DND-41 (cell line): ENCODE measurements around the gene ARMH3.

Source experiments
- ATAC-seq: fragments of 200-7000 bp; cut with Tn5 transposase; 3 replicates; pipeline ENCODE4 v1.9.1; 2021; ENCODE audit warnings: low read depth; ENCODE audit not compliant: insufficient read depth
- DNase-seq: peaks from one replicate; pipeline ENCODE4 v3.0.0-alpha.2; 2020
- H2AFZ ChIP-seq: 2 replicates; pipeline ENCODE4 v1.6.0; 2012; ENCODE audit warnings: low read depth, low read length
- H3K27ac ChIP-seq: 2 replicates; pipeline ENCODE4 v1.5.1; 2012; ENCODE audit warnings: low read length, inconsistent platforms
- H3K27me3 ChIP-seq: fragments of 200-600 bp; sonication (generic); 2 replicates; pipeline ENCODE4 v1.6.0; 2012; ENCODE audit warnings: low read length, mild to moderate bottlenecking, inconsistent platforms; ENCODE audit not compliant: insufficient read depth, poor library complexity
- H3K36me3 ChIP-seq: 2 replicates; pipeline ENCODE4 v1.5.1; 2012; ENCODE audit warnings: low read length, inconsistent platforms; ENCODE audit not compliant: insufficient read depth
- H3K4me1 ChIP-seq: 2 replicates; pipeline ENCODE4 v1.5.1; 2012; ENCODE audit warnings: mild to moderate bottlenecking, low read length; ENCODE audit not compliant: insufficient read depth
- H3K4me2 ChIP-seq: 2 replicates; pipeline ENCODE4 v1.6.0; 2012; ENCODE audit warnings: mild to moderate bottlenecking, moderate library complexity, low read length, inconsistent platforms; ENCODE audit not compliant: insufficient read depth
- H3K4me3 ChIP-seq, 2 experiments: fragments of 200-600 bp in 1 of 2; shearing (Covaris generic) in 1 of 2; 2 replicates each; pipeline ENCODE4 v1.5.1; 2012 to 2016; ENCODE audit warnings: inconsistent platforms in 2 of 2, low read length in 2 of 2, mild to moderate bottlenecking in 2 of 2, low read depth in 1 of 2, moderate library complexity in 1 of 2
- H3K79me2 ChIP-seq: 2 replicates; pipeline ENCODE4 v1.6.0; 2012; ENCODE audit warnings: low read length, inconsistent platforms; ENCODE audit not compliant: insufficient read depth
- H3K9ac ChIP-seq: 2 replicates; pipeline ENCODE4 v1.6.0; 2012; ENCODE audit warnings: low read depth, mild to moderate bottlenecking, inconsistent platforms, low read length, moderate library complexity
- H3K9me3 ChIP-seq: 2 replicates; pipeline ENCODE4 v1.5.1; 2012; ENCODE audit warnings: low read length, moderate library complexity, mild to moderate bottlenecking, inconsistent platforms; ENCODE audit not compliant: insufficient read depth, severe bottlenecking
- H4K20me1 ChIP-seq: 2 replicates; pipeline ENCODE4 v1.6.0; 2012; ENCODE audit warnings: low read length; ENCODE audit not compliant: insufficient read depth
- EZH2 ChIP-seq: IDR thresholded peaks from 3 replicates; pipeline ENCODE4 v1.6.1; 2012; ENCODE audit warnings: borderline replicate concordance, low read depth, mild to moderate bottlenecking, moderate library complexity, low read length, inconsistent platforms; ENCODE audit not compliant: severe bottlenecking
- TF ChIP-seq, protein P1 (sequence below): IDR thresholded peaks from 2 replicates; pipeline ENCODE4 v1.5.1; 2012; ENCODE audit warnings: borderline replicate concordance, low read length, moderate library complexity, mild to moderate bottlenecking; ENCODE audit not compliant: poor library complexity, severe bottlenecking; ENCODE audit errors: extremely low read depth

The ARMH3 gene

DNA sequence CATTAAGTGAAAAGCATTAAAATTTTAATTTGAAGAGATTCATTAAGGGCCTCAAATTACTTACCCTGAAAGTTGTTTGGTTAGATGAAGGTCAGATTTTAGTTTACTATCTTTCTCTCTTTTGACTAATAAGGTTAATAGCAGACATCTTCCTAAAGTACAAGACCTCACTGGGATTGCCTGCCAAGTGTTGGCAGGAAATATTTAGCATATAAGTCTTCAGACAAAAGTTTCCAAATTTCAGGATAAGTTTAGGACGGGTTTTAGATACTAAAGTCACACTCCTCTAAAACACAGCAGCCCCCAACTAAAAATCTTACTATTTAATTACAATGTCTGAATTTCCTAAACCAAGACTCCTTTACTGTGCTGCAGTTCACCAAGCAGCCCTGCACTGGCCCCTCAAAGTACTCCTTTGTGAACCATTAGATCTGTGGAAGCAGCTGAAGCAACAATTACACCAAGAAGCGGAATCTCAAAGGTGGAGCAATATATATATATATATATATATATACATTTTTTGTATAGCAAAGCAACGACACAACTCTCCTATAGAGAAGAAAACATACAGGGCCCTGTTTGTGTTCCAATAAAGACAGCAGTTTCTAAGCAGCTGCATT, 121.2 kb downstream of the ARMH3 start:
- Histone ChIP-seq H3K79me2 (no peaks in the 10 kb centered on the region), H3K9me3 (no peaks in the 10 kb centered on the region), H3K27ac (no peak overlapping the region), H2AFZ (no peak overlapping the region), H3K9ac (no peak overlapping the region), H4K20me1 (no peaks in the 10 kb centered on the region), H3K36me3 (peaks cover 23% of the 10 kb centered on the region), H3K4me1 (no peaks in the 10 kb centered on the region), H3K4me3 (no peak overlapping the region), H3K4me2 (no peak overlapping the region), H3K27me3 (no peaks in the 10 kb centered on the region)
- TF ChIP-seq EZH2: no peak
- TF ChIP-seq, protein P1, sequence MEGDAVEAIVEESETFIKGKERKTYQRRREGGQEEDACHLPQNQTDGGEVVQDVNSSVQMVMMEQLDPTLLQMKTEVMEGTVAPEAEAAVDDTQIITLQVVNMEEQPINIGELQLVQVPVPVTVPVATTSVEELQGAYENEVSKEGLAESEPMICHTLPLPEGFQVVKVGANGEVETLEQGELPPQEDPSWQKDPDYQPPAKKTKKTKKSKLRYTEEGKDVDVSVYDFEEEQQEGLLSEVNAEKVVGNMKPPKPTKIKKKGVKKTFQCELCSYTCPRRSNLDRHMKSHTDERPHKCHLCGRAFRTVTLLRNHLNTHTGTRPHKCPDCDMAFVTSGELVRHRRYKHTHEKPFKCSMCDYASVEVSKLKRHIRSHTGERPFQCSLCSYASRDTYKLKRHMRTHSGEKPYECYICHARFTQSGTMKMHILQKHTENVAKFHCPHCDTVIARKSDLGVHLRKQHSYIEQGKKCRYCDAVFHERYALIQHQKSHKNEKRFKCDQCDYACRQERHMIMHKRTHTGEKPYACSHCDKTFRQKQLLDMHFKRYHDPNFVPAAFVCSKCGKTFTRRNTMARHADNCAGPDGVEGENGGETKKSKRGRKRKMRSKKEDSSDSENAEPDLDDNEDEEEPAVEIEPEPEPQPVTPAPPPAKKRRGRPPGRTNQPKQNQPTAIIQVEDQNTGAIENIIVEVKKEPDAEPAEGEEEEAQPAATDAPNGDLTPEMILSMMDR: no peak
- ATAC-seq: no peak
- no peak for DNase-seq

DNA sequence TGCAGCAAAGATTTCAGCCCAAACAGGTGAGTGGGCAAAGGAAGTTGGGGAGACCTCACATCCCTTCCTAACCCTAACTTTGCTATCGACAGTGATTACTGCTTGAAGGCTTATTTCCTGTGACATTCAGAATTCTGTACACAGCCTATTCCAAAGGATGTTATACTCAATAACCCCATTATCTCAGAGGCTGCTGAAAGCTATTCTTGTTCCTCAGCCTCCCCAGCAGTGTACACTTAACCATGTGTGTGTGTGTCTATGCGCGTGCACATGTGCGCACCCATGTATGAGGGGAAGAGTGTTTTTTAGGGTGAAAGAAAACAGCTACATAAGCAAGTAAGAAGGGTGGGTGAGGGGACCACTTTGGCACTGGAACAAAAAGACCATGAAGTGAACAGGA, 122.0 kb downstream of the ARMH3 start:
- H3K27ac ChIP-seq: no peak overlapping the region
- no peak for ATAC-seq
- no peak for DNase-seq
- H3K9me3 ChIP-seq: no peaks in the 10 kb centered on the region
- H4K20me1 ChIP-seq: no peaks in the 10 kb centered on the region
- H3K9ac ChIP-seq: no peak overlapping the region
- H3K36me3 ChIP-seq: peaks cover 15% of the 10 kb centered on the region; the same call in 1 of the 2 replicates
- H3K79me2 ChIP-seq: no peaks in the 10 kb centered on the region
- H3K27me3 ChIP-seq: no peaks in the 10 kb centered on the region
- no peak overlapping the region for H3K4me3 ChIP-seq
- no peak overlapping the region for H3K4me2 ChIP-seq
- no peaks in the 10 kb centered on the region for H3K4me1 ChIP-seq
- no peak overlapping the region for H2AFZ ChIP-seq
- TF ChIP-seq, protein P1: no peak
- no peak for TF ChIP-seq EZH2

DNA sequence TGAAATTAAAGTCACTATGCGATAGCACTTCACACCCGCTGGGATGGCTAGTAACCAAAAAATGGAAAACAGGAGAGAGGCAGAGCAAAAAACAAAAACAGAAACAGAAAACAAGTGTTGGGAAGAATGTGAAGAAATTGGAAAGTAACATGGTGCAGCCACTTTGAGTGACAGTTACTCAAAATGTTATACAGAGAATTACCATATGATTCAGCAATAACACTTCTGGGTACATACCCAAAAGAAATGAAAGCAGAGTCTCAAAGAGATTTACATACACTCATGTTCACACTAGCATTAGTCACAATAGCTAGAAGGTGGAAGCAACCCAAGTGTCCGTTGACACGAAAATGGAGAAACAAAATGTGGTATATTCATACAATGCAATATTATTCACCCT, 123.8 kb downstream of the ARMH3 start:
- Histone ChIP-seq H3K27ac (no peak overlapping the region), H2AFZ (no peak overlapping the region), H4K20me1 (no peaks in the 10 kb centered on the region), H3K4me1 (no peaks in the 10 kb centered on the region), H3K27me3 (no peaks in the 10 kb centered on the region), H3K4me3 (no peak overlapping the region), H3K79me2 (no peaks in the 10 kb centered on the region), H3K9me3 (no peaks in the 10 kb centered on the region), H3K4me2 (no peak overlapping the region), H3K36me3 (0 out of 2 replicates have a peak, but pooled peaks cover 4% of the 10 kb centered on the region), H3K9ac (no peak overlapping the region)
- no peak for ATAC-seq
- DNase-seq: no peak
- TF ChIP-seq EZH2: no peak
- TF ChIP-seq, protein P1: no peak
